GM21786 (cell line): ENCODE results near the gene INSRR.

Source experiments
- ATAC-seq: cut with Tn5 transposase; IDR thresholded peaks from one replicate; pipeline ENCODE4 v1.9.1; 2021; ENCODE audit not compliant: unreplicated experiment

Gene INSRR

DNA sequence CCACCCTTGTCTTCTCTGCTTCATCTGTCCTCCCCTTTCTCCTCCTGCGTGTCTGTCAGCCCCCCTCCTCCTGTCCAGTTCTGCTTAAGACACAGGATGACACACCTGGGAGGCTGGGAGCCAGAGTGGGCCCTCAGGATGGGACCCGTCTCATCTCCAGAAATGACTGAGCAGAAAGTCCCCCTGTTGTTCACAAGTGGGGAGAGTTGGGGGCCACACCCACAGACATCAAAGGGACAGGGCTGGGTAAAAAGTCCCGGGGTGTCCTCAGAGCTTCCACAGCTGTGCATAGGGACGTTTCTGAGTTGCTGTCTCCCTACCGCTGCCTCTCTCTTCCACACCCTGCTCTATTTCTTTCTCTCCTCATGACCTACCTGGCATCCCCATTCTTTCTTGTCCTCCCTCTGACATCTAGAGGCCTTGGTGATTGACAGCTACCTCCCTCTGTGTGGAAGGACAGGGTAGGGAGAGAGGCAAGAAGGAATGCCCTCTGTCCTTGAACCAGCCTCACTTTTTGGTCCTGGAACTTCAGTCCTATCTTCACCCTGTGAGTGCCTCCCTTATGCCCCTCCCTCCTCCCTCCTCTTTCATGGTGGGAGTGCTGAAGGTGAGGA, 22.8 kb downstream of the INSRR start:
- peak; percentile 71 for ATAC-seq

DNA sequence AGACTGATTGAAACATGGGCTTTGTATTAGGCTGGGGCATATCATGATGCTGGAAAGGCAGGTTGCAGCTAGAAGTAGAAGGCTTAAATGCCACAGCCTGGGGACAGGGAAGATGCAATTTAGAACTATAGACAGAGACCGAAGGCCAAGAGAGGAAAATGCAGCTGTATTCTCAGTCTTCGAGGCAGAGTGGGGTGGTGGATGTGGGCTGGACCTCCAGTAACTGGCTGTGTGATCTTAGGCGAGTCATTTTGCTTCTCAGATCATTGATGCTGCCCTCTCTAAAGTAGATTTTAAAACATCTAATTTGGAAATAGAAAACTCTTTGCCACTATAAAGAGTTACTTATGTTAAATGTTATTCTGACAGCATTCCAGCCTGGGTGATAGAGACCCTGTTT, 24.6 kb downstream of the INSRR start:
- no peak for ATAC-seq

DNA sequence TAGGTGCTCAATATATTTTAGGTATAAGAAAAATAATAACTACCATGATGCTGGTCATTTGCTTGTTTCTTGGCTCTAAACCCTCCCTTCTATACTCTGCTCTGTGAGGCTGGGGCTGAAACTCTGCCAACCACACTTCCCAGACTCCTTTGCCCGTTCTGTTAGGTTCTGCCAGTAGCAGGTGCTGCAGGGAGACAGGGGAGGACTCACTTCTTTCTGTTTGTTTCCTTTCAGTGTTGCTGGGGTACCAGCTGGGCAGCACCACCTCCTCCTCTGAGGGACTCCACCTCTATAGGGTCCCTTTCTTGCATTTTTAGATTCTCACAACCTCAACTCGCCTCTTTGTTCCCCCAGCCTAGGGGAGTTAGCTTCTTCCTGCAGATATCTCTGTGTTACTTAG, 25.3 kb downstream of the INSRR start:
- no peak for ATAC-seq

DNA sequence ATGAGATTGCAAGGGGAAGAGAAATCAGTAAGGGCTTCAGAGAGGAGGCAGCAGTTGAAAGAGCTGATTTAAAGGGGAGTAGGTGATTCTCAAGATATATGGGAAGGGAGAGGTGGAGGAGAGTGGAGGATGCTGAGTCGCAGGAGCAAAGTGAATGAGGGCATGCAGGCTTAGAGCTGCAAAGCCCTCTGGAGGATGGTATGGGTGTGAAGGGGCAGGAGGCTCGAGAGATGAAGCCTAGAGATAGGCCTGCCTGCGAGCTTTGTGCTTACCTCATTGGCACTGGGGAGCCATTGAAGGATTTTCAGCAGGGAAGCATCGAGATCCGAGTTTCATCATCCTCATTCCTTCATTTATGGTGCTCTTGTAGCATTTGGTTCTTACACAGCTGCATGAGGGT, 26.5 kb downstream of the INSRR start:
- ATAC-seq, result no peak

DNA sequence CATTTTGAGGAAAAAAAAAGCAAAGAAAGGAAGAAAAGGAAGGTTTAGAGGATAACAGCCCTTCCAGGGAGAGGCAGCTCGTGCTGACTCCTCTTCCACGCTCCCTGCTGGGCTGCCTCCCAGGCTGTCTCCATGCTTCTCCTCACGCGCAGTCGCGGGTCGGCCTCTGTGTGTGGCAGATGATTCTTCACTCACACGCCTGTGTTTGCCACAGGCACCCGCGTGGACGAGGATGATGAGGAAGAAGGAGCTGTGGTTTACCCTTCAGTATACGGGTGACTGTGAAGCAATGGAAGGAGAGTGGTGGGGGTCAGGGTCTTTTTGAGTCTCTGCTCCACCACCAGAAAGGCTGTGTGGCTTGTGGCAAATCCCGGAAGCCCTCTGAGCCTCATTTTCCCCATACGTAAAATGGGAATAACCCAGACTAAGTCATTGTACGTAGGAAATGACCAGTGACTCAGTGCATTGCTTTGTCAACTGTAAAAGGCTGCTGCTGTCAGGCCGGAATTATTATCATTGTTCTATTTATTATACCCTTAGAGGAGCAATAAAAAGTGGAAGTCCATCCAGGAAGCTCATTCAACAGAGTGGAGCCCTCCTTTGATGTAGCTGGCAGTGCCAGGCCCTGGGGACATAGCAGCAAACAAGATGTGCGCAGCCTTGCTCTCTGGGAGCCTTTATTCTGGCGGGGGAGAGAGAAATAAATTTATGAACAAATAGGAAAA, 30.4 kb downstream of the INSRR start:
- no peak for ATAC-seq

DNA sequence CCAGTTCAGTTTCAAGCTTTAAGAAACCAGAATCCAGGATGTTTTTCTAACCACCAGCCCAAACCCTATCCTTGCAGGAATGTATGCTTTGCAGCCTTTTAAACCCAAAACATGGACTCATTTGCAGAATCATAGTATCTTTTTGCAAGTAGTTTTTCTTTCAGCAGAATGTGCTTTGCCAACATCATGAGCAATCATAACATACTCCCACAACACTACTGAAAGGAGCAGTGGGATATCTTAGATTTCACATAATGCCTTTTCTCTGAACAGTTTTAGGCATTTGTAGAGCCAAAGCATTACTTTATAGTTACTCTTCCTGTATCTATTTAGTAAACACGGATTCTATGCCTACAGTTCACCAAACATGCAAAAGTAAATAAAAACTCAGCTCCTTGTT, 32.3 kb downstream of the INSRR start:
- ATAC-seq, result no peak

DNA sequence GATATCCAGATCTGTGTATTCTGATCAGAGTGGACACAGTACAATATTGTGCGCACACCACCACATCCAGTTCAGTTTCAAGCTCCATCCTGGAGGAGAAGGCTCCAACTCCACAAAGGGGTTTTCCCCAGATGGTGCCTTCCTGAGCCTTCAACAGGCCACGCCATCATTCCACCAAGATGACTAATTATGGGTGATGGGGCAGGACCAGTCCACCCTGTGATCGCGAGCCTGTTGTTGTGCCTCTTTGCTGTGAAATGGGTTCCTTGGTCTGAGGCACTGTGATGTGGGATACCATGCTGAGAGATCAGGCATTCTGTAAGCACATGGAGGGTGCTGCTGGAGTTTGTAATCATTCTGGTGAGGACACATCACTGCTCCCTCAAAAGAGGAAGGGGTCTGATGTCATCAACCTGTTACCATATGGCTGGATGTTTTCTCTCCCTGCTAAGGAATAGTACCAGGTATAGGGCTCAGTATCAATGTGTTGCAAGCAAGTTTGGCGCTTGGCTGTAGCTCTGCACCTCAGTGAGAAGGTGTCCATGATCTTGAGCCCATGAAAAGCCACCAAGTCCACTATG, 35.6 kb downstream of the INSRR start:
- no peak for ATAC-seq

DNA sequence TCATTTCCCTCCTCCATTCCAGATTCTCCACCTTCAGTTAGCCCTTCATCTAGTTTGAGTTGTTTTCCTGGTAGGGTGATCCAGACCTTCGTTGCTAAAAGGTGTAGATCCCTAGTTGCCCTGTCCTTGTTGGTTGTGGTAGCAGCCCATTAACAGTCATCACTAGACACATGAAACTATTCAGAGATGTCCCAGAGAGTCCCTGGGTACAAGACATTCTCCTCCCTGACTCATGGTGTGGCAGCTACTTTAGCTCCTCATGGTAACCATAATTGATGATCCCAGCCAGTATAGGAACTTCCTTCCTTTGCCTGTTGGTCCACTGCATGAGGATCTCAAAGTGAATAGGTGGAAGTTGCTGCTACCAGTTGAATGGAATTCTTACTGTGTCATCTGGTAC, 36.2 kb downstream of the INSRR start:
- ATAC-seq, result no peak

DNA sequence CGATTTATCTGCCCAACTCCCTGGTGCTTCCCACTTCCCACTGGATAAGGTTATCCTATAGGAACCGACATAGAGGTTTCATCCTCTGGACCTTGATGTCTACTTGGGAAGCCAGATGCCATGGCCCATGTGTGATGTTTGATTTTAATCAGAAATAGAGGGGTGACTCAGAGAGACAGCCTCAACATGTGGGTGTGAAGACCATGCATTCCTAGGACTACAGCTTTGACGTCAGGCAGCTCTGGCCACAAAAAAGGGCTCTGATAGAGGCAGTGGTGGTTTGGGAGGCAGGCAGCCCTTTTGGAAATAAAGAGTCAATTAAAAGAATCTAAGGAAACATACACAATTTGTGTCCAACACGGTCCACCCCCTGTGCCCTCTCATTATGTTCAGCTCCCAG, 37.1 kb downstream of the INSRR start:
- ATAC-seq, result no peak

DNA sequence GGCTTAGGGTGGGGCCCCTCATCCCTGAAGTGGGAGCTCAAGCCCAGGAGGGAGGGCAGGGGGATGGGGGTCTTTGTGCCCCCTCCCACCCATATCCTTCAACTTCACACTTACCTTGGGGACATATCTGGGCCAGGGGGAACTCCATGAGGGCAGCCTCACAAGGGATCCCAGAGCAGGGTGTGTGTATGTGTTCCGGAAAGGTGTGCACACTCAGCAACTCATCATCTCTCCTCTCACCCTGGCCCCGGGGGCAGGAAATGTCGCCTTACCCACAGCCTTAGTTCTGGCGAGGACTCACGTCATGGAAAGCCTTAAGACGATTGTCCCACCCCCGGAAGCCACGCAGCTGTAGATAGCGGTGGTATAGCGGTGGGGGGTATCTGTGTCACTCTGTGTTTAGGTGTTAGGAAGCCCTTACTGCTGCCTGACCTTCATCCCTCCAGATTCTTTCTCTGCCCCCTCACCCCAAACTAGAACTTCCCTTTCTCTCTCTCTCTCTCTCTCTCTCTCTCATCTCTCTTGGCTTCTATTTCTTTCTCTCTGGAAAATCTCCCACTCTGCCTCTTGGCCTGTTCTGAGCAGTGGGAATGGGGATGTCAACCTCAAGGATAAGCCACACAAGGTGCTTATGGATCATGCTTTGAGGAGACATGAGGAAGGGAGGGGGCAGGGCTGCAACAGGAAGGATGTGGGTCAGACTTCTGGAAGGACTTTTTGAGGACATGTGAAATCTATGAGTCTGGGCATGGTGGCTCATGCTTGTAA, 42.2 kb downstream of the INSRR start, which contains the start of gene SH2D2A:
Gene SH2D2A (minus strand): TSS at position 288 of the 768 bp plus-strand sequence. CDS start 140 bp downstream, at position 148.
- peak; percentile 83 for ATAC-seq

DNA sequence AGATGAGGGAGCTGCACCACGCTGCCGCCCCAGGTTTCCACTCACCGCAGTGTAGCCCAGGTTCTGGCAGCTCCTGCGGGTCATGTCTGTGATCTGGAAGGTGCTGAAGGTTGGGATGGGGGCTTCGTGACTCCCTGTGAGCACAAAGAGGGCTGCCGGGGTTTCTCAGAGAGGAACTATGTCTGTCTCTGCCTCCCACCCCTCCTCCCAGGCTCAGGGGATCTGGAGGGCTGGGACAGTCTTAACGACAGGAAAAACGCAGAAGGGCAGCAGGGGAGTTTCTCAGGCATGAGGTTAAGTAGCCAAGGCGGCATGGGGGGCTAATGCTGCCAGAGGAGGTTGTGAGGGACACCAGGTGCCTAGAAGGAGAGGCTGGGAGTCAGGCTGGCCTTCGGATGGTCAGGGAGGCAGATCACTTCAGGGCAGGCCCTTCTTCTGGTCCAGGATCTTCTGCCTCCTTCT, 42.9 kb downstream of the INSRR start:
- ATAC-seq, result no peak

DNA sequence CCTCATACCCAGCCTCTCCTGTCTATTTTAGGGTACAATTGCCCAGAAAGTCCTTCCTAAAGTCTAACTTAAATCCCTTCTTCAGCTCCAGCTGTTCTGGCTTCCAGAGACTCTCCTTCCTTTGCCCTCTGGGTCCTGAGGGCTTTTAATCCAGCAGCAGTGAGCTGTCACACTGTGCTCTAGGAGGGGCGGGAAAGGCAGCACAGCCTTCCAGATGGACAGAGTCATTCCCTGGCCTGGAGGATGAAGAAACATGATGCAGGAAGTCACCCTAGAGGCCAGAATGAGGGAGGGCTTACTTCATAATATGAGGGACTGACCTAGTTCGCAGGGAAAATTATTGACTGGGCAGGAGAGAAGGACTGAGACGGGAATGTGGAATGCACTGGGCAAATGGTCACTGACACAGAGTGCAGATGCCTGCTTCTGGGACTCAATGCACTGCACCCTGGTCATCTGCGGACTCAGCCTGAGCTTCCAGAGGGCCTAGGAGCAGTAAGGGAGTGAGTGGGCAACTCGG, 43.5 kb downstream of the INSRR start:
- no peak for ATAC-seq

DNA sequence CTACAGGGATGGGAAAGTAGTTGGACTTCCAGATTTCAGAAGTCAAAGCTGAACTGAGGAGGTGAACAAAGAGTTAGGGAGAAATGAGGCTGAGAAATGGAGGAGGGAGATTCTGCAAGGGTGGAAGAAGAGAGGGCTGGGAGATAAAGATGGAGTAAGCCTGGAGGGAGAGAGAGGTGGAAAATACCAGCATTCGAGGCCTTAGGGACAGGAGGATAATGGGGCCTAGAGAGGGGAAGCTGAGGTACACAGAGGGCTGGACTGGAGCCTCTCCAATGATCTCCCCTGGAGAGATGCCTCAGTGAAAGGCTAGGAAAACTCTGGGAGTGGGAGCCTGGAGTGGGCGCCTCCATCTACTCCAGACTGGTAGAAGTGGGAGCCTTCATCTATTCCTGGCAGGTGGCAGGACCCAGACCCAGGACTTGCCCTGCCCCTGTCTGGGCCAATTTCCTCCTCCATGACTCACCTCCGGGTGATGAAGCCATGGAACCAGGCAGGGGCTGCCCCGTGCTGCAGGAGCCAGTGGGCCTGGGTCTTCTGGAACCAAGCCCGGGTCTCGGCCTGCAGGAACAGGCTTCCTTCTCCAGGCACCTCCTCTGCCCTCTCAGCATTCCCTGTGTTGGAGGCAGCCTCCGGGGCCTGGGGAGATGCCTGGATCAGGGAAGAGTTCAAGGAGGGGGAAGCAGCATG, 44.2 kb downstream of the INSRR start:
- no peak for ATAC-seq

DNA sequence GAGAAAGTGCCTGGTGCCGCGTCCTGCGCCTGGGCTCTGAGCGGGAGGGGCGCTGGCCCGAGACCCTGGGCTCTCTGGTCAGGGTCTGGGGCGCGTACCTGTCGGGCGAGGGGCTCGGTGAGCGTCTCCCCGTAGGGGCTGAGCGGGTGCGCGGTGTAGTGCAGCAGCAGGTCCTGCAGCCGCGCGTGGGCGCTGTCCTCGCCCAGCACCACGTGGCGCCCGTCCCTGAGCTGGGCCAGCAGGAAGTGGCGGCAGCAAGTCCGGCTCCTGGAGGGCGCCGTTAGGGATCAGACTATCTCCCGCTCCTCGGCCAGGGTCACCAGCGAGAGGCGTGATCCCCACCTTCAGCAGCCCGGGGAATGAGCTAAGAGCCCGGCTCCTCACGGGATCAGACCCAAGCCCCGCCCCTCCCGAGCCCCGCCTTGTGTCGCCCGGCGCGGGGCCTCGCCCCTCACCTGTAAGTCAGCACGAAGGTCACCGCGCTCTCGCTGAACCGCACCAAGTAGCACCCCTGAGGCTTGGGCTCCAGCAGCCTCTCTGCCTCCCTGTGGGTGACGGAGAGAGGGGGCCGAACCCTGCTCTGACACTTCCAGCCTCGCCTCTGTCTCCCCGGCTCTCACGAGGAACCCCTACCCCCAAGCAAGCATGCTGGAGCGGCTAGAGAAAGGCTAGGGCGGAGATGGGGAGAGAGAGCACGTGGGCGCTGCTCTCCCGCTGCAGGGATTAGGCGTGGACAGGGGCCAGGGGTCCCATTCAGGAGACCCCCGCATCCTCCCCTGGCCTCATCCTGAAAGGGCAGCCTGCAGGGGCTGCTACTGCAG, 45.0 kb downstream of the INSRR start:
- ATAC-seq, result no peak

DNA sequence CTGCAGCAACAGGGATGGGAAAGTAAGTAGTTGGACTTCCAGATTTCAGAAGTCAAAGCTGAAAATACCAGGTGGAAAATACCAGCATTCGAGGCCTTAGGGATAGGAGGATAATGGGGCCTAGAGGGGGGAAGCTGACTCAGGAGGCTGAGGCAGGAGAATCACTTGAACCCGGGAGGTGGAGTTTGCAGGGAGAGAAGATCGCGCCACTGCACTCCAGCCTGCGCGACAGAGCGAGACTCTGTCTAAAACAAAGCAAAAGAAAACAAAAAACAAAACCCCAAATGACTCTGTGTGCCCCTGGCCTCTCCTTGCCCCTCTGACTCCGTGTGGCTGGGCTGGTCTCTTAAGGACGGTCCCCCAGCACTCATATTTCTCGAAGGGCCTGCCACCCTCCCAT, 45.6 kb downstream of the INSRR start:
- ATAC-seq, result no peak

DNA sequence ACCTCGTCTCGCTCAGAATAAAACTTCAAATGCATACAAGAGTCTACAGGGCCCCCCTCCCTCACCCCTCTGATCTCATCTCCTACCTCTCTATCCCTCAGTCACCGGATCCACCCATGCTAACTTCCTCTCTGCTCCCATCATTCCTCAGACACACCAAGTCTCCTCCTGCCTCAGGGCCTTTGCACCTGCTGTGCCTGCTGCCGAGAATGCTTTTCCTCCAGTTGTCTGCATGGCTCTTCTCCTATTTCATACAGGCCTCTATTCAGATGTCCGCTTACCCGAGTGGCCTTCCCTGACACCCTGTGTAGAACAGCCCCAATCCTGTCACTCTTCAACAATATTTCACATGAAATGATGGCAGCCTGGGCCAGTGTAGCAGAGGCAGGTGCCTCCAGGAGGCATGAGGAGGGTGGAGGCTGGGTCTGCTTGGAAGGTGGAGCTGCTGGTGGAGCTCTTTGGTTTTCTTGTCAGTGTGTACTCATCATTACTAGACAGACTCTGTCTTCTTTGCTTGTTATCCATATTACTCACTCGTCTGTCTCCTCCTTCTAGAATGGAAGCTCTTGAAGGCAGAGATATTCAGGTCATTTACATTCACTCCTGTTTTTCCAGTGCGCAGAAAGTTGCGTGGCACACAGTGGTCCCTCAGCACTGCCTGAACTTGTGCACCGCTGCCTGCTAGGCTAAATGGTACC, 46.5 kb downstream of the INSRR start:
- no peak for ATAC-seq

DNA sequence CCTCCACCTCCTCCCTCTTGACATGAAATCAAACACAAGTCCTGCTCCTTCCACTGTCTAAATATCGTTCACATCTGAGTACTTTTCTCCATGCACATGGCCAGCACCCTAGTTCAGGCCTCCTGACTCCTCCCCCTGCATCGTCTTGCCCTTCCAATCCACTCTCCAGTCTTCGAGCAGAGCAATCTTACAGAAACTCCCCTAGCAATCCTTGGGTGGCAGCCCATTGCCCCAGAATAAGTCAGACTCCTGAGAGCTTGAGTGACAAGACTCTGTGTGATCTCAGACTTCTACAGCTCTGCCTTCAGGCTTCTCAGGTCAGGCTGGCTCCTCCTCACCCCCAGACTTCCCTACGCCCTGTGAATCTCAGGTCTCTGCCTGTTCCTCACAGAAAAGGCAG, 47.7 kb downstream of the INSRR start:
- no peak for ATAC-seq

DNA sequence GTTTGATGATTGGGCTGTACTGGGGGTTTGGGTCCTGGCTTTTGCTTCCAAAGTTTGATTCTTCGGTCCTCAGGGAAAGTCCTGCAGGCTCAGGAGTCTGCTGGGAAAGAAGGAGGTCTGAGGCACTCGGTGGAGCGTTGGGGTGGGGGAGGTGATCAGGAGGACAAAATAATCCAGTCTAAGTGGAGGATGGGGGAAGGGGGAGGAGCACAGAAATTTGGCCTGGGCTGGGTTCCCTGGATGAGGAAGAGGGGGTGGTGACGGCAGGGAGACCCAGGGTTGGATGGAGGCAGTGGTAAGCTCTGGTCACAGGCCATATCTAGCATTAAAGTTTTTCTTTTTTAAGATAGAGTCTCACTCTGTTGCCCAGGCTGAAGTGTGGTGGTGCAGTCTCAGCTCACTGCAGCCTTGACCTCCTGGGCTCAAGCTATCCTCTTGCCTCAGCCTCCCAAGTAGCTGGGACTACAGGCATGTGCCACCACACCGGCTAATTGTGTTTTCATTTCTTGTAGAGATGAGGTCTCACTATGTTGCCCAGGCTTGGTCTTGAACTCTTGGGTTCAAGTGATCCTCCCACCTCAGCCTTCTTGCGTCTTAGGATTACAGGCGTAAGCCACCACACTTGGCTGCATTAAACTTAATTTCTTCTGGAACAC, 49.1 kb downstream of the INSRR start:
- ATAC-seq, result no peak

DNA sequence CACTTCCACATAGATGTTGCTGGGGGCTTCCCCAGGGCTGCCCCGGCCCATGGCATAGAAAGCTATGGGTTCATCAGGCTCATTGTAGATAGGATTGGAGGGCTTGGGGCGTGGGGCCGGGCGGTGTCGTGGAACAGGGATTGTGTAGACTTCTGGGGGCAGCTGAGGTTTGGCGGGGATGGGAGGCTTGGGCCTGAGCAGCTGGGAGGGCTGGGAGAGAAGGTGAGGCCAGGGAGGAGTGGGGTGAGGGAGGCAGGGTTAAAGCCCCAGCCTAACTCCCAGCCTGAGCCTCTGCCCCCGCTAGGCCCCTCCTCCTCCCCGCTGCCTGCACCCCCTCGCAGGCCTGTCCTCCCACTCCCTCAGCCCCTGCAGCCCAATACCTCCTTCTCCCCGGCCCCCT, 49.6 kb downstream of the INSRR start:
- no peak for ATAC-seq
